T-helper 2 cell treated with Interferon-gamma antibody and Interleukin-4, amounts not matched to agents 5 μg/mL and 100 μg/mL, for 36 hours (primary cell): ENCODE data around the gene AP5B1.

Source experiments
- DNase-seq: peaks from one replicate; pipeline ENCODE4 v3.0.0; 2021; ENCODE audit warnings: low spot score
- H3K27ac Mint-ChIP-seq: one replicate; pipeline ENCODE4 v1.8.0; 2021; ENCODE audit warnings: mild to moderate bottlenecking, mixed read lengths
- H3K27me3 Mint-ChIP-seq: one replicate; pipeline ENCODE4 v1.8.0; 2021; ENCODE audit warnings: low read depth, mixed read lengths
- H3K36me3 Mint-ChIP-seq: one replicate; pipeline ENCODE4 v1.8.0; 2021; ENCODE audit warnings: low read depth, mixed read lengths
- H3K4me1 Mint-ChIP-seq: one replicate; pipeline ENCODE4 v1.8.0; 2021; ENCODE audit warnings: low read depth, mixed read lengths
- H3K4me3 Mint-ChIP-seq: one replicate; pipeline ENCODE4 v1.8.0; 2022; ENCODE audit warnings: mild to moderate bottlenecking, moderate library complexity, mixed read lengths
- H3K9me3 Mint-ChIP-seq: one replicate; pipeline ENCODE4 v1.8.0; 2021; ENCODE audit warnings: mixed read lengths

Gene AP5B1

GRCh38 chr11:65793144-65793581 is 12.4 kb upstream of the AP5B1 start:
- H3K4me1 Mint-ChIP-seq = peaks cover 22% of the 10 kb centered on the region
- no peaks in the 10 kb centered on the region for H3K9me3 Mint-ChIP-seq
- peaks cover 10% of the 10 kb centered on the region for H3K27me3 Mint-ChIP-seq
- no peak for DNase-seq
- no peak overlapping the region for H3K4me3 Mint-ChIP-seq
- H3K27ac Mint-ChIP-seq = peak overlapping the region; percentile 72
- H3K36me3 Mint-ChIP-seq = no peaks in the 10 kb centered on the region

GRCh38 chr11:65792456-65792855 is 11.7 kb upstream of the AP5B1 start:
- no peaks in the 10 kb centered on the region for H3K9me3 Mint-ChIP-seq
- H3K4me1 Mint-ChIP-seq = peaks cover 23% of the 10 kb centered on the region
- H3K27ac Mint-ChIP-seq = peak overlapping the region; percentile 87
- H3K27me3 Mint-ChIP-seq = peaks cover 15% of the 10 kb centered on the region
- peaks cover 1% of the 10 kb centered on the region for H3K36me3 Mint-ChIP-seq
- no peak overlapping the region for H3K4me3 Mint-ChIP-seq
- DNase-seq = no peak

- Mint-ChIP-seq H3K4me3 (peak overlapping the region; percentile 18), H3K27me3 (peaks cover 19% of the 10 kb centered on the region), H3K9me3 (no peaks in the 10 kb centered on the region), H3K4me1 (peaks cover 25% of the 10 kb centered on the region), H3K36me3 (peaks cover 1% of the 10 kb centered on the region), H3K27ac (peak overlapping the region; percentile 87)
- DNase-seq = peak; percentile 83
These were observed 11.0 kb upstream of the AP5B1 start for GRCh38 chr11:65791719-65792213.

DNA sequence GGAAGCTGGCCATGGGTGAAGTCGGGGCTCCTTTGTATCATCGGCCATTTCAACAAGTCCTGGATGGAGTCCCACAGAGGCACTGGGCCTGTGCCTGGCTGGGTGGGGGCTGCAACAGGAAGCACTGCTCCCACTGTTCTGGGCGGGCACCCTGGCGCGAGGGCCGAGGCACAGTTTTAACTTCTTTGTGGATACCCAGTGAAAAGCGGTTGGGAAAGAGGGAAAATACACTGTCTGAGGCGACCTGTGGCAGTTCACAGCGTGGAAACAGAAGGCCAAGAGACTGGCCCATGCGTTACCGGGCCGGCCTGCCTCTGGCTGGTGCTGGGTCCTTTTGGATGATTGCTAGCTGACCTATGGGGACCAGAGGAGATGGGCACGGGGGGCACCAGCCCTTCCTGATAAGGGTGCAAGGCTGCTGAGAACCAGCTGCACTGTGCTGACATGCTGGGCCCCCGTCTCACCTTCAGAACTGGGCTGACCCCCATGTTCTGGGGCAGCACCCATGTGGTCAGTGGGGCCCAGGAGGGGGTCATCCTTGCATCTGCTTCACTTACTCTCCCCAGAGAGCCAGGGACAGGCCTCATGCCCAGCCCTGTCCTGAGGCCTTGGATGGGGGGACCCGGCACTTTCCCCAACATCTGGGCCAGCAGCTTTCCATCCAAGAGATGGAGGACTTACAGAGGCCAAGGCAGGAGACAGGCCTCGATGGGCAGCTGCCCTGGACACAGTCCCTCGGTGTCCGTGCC is 10.3 kb upstream of the AP5B1 start:
- peaks cover 20% of the 10 kb centered on the region for H3K27me3 Mint-ChIP-seq
- peaks cover 23% of the 10 kb centered on the region for H3K4me1 Mint-ChIP-seq
- DNase-seq = no peak
- H3K27ac Mint-ChIP-seq = peak overlapping the region; percentile 87
- no peaks in the 10 kb centered on the region for H3K9me3 Mint-ChIP-seq
- H3K4me3 Mint-ChIP-seq = no peak overlapping the region
- peaks cover 1% of the 10 kb centered on the region for H3K36me3 Mint-ChIP-seq

GRCh38 chr11:65790104-65790901 is 9.5 kb upstream of the AP5B1 start:
- peaks cover 27% of the 10 kb centered on the region for H3K4me1 Mint-ChIP-seq
- H3K27me3 Mint-ChIP-seq = peaks cover 28% of the 10 kb centered on the region
- H3K27ac Mint-ChIP-seq = peak overlapping the region; percentile 87

GRCh38 chr11:65789230-65790103 is 8.7 kb upstream of the AP5B1 start:
- Mint-ChIP-seq H3K36me3 (peaks cover 1% of the 10 kb centered on the region), H3K4me1 (peaks cover 31% of the 10 kb centered on the region)

More at GRCh38 chr11:65790104-65790901, 9.5 kb upstream of the AP5B1 start:
- Mint-ChIP-seq H3K4me3 (no peak overlapping the region), H3K36me3 (peaks cover 1% of the 10 kb centered on the region), H3K9me3 (no peaks in the 10 kb centered on the region)
- no peak for DNase-seq

GRCh38 chr11:65788821-65789220 is 8.0 kb upstream of the AP5B1 start:
- H3K36me3 Mint-ChIP-seq = peaks cover 1% of the 10 kb centered on the region
- no peak overlapping the region for H3K4me3 Mint-ChIP-seq
- peaks cover 32% of the 10 kb centered on the region for H3K4me1 Mint-ChIP-seq
- no peak overlapping the region for H3K27ac Mint-ChIP-seq
- DNase-seq = no peak
- H3K27me3 Mint-ChIP-seq = peaks cover 33% of the 10 kb centered on the region
- no peaks in the 10 kb centered on the region for H3K9me3 Mint-ChIP-seq

More at GRCh38 chr11:65789230-65790103, 8.7 kb upstream of the AP5B1 start:
- Mint-ChIP-seq H3K4me3 (no peak overlapping the region), H3K27me3 (peaks cover 32% of the 10 kb centered on the region), H3K27ac (no peak overlapping the region), H3K9me3 (no peaks in the 10 kb centered on the region)
- DNase-seq = no peak

GRCh38 chr11:65787649-65788622 is 7.2 kb upstream of the AP5B1 start:
- DNase-seq = no peak
- peaks cover 35% of the 10 kb centered on the region for H3K4me1 Mint-ChIP-seq

DNA sequence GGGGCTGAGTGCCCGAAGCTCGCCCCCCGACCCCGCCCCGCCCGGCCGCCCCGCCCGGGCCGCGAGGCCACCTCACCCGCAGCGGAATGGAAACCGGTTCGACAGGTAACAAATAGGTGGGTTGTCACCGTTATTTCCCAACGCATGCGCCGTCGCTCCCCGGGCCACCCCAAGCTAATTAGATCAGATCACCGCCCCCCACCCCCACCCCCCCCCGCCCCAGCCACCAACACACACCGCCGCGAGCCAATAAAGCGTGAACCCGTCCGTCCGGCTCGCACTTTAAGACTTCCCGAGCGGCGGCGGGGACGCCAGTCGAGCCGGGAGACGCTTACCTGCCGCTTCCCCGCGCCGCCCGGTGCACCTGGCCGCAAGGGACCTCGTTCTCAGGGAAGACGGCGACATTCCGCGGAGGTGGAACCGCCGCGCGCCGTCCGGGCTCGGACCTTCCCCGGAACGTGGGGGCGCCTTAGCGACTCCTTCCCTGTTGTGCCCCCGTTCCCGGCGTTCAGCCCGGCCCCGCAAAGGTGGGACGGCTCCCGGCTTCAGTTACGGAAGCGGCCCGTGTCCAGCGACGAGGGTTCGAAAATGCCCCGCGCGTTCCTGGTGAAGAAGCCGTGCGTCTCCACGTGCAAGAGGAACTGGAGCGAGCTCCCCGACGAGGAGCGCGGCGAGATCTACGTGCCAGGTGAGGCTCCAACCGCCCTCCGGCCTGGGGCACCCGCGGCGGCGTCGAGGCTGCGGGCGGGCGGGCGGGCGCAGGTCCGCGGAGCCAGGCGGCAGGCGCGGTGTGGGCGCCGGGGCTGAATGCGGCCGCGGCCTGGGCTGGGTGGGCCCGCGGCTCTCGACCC is 6.2 kb upstream of the AP5B1 start, which contains the start of gene OVOL1:
TSS of gene OVOL1 (plus strand) at position 278 of the 851 bp plus-strand sequence. CDS start at position 589, 311 bp downstream.
- H3K36me3 Mint-ChIP-seq = peaks cover 1% of the 10 kb centered on the region
- peaks cover 40% of the 10 kb centered on the region for H3K27me3 Mint-ChIP-seq
- H3K9me3 Mint-ChIP-seq = no peaks in the 10 kb centered on the region
- DNase-seq = no peak
- no peak within 1 kb of the TSS for H3K27ac Mint-ChIP-seq
- peaks cover 32% of the 10 kb centered on the region for H3K4me1 Mint-ChIP-seq
- H3K4me3 Mint-ChIP-seq = peak within 1 kb of the TSS; percentile 74

More at GRCh38 chr11:65787649-65788622, 7.2 kb upstream of the AP5B1 start:
- peaks cover 39% of the 10 kb centered on the region for H3K27me3 Mint-ChIP-seq
- H3K36me3 Mint-ChIP-seq = peaks cover 1% of the 10 kb centered on the region
- no peaks in the 10 kb centered on the region for H3K9me3 Mint-ChIP-seq
- H3K4me3 Mint-ChIP-seq = peak overlapping the region; percentile 81
- H3K27ac Mint-ChIP-seq = peak overlapping the region; percentile 75

- no peak overlapping the region for H3K27ac Mint-ChIP-seq
- peaks cover 40% of the 10 kb centered on the region for H3K27me3 Mint-ChIP-seq
- H3K9me3 Mint-ChIP-seq = no peaks in the 10 kb centered on the region
- peaks cover 1% of the 10 kb centered on the region for H3K36me3 Mint-ChIP-seq
- peaks cover 28% of the 10 kb centered on the region for H3K4me1 Mint-ChIP-seq
- peak overlapping the region; percentile 56 for H3K4me3 Mint-ChIP-seq
- no peak for DNase-seq
These were observed 5.4 kb upstream of the AP5B1 start for GRCh38 chr11:65786008-65786785.

DNA sequence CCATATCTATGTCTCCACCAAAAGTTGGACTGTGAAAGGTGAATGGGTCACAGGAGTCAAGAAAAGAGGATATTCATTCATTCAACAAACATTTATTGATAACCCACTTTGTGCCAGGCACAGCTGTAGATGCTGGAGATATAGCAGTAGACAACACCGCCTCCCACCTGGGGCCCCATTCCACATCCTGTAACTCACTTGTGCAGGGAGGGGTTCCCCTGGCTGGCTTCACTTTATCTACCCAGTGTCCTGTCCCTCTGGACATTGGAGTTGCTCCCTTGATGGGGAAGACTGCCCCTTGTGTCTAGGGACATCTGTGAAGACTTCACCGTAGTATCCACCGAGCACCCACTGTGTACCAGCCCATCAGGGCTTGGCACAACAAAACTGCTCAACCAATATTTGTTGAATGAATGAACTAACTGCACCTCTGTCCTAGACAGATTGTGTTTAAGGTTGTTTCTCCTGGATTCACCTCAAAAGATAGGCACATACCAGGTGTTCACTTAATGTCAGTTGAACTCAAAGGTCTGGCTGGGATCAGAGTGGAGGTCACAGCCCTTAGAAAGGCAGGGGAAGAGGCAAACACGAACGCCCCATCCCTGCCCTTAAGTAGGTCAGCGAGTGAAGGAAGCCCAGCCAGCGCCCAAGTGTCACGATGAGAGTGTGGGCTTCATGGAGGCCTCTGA is 4.7 kb upstream of the AP5B1 start:
- H3K27ac Mint-ChIP-seq = no peak overlapping the region
- peaks cover 22% of the 10 kb centered on the region for H3K4me1 Mint-ChIP-seq

More for the DNA sequence above, 4.7 kb upstream of the AP5B1 start:
- no peaks in the 10 kb centered on the region for H3K9me3 Mint-ChIP-seq
- H3K4me3 Mint-ChIP-seq = peak overlapping the region; percentile 56
- H3K27me3 Mint-ChIP-seq = peaks cover 40% of the 10 kb centered on the region
- H3K36me3 Mint-ChIP-seq = peaks cover 1% of the 10 kb centered on the region
- DNase-seq = peak; percentile 27
